MM.1S (cell line): ENCODE results near the gene KRTAP12-4.

Experiments
- DNase-seq: peaks from one replicate; pipeline ENCODE4 v3.0.0-alpha.2; 2015
- H2AFZ ChIP-seq: fragments of 300-600 bp; sonication (generic); 2 replicates; pipeline ENCODE4 v1.6.0; 2016; ENCODE audit warnings: antibody characterized with exemption, low read length
- H3F3A ChIP-seq: fragments of 300-600 bp; sonication (generic); 2 replicates; pipeline ENCODE4 v1.6.1; 2016; ENCODE audit warnings: mild to moderate bottlenecking, antibody characterized with exemption, low read length, moderate library complexity, mixed read lengths; ENCODE audit not compliant: insufficient read depth
- H3K27ac ChIP-seq: fragments of 300-600 bp; sonication (generic); 2 replicates; pipeline ENCODE4 v1.5.1; 2016; ENCODE audit warnings: mild to moderate bottlenecking, low read length
- H3K27me3 ChIP-seq: fragments of 300-600 bp; sonication (generic); replicated peaks from 2 replicates; pipeline ENCODE4 v1.6.0; 2016; ENCODE audit warnings: low read length; ENCODE audit not compliant: insufficient read depth
- H3K36me3 ChIP-seq: fragments of 300-600 bp; sonication (generic); replicated peaks from 2 replicates; pipeline ENCODE4 v1.6.1; 2016; ENCODE audit warnings: mild to moderate bottlenecking, low read length, mixed read lengths; ENCODE audit not compliant: insufficient read depth
- H3K4me1 ChIP-seq: fragments of 300-600 bp; sonication (generic); 2 replicates; pipeline ENCODE4 v1.6.1; 2016; ENCODE audit warnings: low read length, mixed read lengths
- H3K4me2 ChIP-seq: fragments of 300-600 bp; sonication (generic); 2 replicates; pipeline ENCODE4 v1.6.0; 2016; ENCODE audit warnings: low read depth, low read length
- H3K4me3 ChIP-seq: fragments of 300-600 bp; sonication (generic); 2 replicates; pipeline ENCODE4 v1.5.1; 2016; ENCODE audit warnings: low read length, mixed read lengths
- H3K79me2 ChIP-seq: fragments of 300-600 bp; sonication (generic); 2 replicates; pipeline ENCODE4 v1.6.1; 2016; ENCODE audit warnings: mixed run types, low read length, mixed read lengths
- H3K9ac ChIP-seq: fragments of 300-600 bp; sonication (generic); 2 replicates; pipeline ENCODE4 v1.6.1; 2016; ENCODE audit warnings: low read length, mixed read lengths
- H3K9me2 ChIP-seq: fragments of 300-600 bp; sonication (generic); replicated peaks from 2 replicates; pipeline ENCODE4 v1.6.1; 2016; ENCODE audit warnings: mild to moderate bottlenecking, low read length, mixed read lengths; ENCODE audit not compliant: insufficient read depth
- H3K9me3 ChIP-seq: fragments of 300-600 bp; sonication (generic); replicated peaks from 2 replicates; pipeline ENCODE4 v1.6.1; 2016; ENCODE audit warnings: mild to moderate bottlenecking, low read length, mixed read lengths; ENCODE audit not compliant: insufficient read depth
- H4K20me1 ChIP-seq: fragments of 300-600 bp; sonication (generic); 2 replicates; pipeline ENCODE4 v1.6.1; 2016; ENCODE audit warnings: mild to moderate bottlenecking, low read length, moderate library complexity, mixed read lengths; ENCODE audit not compliant: insufficient read depth
- EZH2 ChIP-seq: fragments of 300-600 bp; sonication (generic); optimal IDR thresholded peaks from 2 replicates; pipeline ENCODE3; 2017; ENCODE audit warnings: low read depth, mild to moderate bottlenecking, antibody characterized with exemption, low read length, mixed read lengths
- EZH2phosphoT487 ChIP-seq: fragments of 300-600 bp; sonication (generic); IDR thresholded peaks from 2 replicates; pipeline ENCODE4 v1.6.1; 2018; ENCODE audit warnings: antibody characterized with exemption, low read length
- TF ChIP-seq, protein P1 (sequence below): fragments of 300-600 bp; sonication (generic); IDR thresholded peaks from 2 replicates; pipeline ENCODE4 v1.5.1; 2016; ENCODE audit warnings: antibody characterized with exemption, low read length, mixed read lengths

The KRTAP12-4 gene

DNA sequence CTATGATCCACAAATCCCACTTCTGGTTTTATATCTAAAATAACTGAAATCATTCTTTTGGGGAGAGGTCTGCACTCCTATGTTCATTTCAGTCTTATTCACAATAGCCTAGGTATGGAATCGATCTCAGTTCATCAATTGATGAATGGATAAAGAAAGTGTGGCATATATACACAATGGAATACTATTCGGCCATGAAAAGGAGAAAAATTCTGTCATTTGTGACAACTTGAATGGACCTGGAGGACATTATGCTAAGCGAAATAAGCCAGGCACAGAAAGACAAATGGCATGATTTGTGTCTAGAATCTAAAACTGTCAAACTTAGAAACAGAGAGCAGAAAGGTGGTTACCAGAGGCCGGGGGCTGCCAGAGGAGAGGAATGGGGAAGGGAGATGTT lies 48.0 kb downstream of the KRTAP12-4 start:
- H3K9me3 ChIP-seq = no peaks in the 10 kb centered on the region
- no peaks in the 10 kb centered on the region for H3F3A ChIP-seq
- no peak for DNase-seq
- no peak overlapping the region for H3K27ac ChIP-seq
- H3K36me3 ChIP-seq = no peaks in the 10 kb centered on the region
- no peaks in the 10 kb centered on the region for H3K9me2 ChIP-seq
- H3K4me3 ChIP-seq = no peak overlapping the region
- no peak overlapping the region for H3K9ac ChIP-seq
- no peak overlapping the region for H3K4me2 ChIP-seq
- TF ChIP-seq EZH2phosphoT487 (no peak), EZH2 (no peak)
- TF ChIP-seq, protein P1, sequence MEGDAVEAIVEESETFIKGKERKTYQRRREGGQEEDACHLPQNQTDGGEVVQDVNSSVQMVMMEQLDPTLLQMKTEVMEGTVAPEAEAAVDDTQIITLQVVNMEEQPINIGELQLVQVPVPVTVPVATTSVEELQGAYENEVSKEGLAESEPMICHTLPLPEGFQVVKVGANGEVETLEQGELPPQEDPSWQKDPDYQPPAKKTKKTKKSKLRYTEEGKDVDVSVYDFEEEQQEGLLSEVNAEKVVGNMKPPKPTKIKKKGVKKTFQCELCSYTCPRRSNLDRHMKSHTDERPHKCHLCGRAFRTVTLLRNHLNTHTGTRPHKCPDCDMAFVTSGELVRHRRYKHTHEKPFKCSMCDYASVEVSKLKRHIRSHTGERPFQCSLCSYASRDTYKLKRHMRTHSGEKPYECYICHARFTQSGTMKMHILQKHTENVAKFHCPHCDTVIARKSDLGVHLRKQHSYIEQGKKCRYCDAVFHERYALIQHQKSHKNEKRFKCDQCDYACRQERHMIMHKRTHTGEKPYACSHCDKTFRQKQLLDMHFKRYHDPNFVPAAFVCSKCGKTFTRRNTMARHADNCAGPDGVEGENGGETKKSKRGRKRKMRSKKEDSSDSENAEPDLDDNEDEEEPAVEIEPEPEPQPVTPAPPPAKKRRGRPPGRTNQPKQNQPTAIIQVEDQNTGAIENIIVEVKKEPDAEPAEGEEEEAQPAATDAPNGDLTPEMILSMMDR = no peak
- no peak overlapping the region for H2AFZ ChIP-seq
- H3K79me2 ChIP-seq = no peaks in the 10 kb centered on the region
- H3K27me3 ChIP-seq = peaks cover 82% of the 10 kb centered on the region
- H4K20me1 ChIP-seq = no peaks in the 10 kb centered on the region
- H3K4me1 ChIP-seq = no peaks in the 10 kb centered on the region
